ENCODE data around the gene TBC1D2B. TPM values are rescaled to one million over a fixed set of nuclear protein-coding genes. Genes with fewer than 3 reads are reported as not detected.
A peak's percentile ranks its signal among the peaks of the same experiment; 100 is the strongest.
"Not testable (repeated sequence)": the region's sequence is repeated elsewhere in the genome, so short reads cannot be mapped to it uniquely, and the experiment has no call there.

TBC1D2B gene
- polyA plus RNA-seq, 1 experiment = 39.8 TPM

DNA sequence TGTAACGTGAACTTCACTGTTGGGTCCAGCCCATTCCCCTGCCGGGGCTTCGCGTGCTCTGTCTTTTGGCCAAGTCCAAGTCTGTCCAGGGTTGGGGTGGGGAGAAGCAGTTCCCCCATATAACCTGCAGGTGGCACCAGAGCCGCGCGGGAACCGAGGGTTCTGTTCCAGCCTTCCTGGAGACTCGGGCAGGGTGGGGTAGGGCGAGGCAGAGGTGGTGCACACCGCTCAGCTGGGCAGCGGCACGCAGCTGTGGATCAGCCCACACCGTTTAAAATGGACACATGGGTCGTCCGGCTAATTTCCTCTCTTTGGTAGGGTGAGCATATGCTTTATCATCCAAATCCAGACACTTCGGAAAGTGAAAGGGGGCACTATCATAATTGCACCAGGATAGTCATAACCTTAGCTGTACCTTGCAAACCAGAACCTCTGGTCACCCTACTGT is 118.1 kb downstream of the TBC1D2B start:
- DNase-seq (ENCODE audit: low read depth) = no peak
- H3K36me3 ChIP-seq (ENCODE audit: control insufficient read depth, insufficient read depth, low read length) = no peaks in the 10 kb centered on the region
- ChIA-PET POLR2A (no interaction called here), CTCF (interaction anchor here (0.6 to 7.3 kb wide), 30 partner anchors 9 to 336 kb away, joined by 3 to 149 read pairs (median 5); partner anchors contain the start of gene SH2D7)
- peaks cover 7% of the 10 kb centered on the region for H3K27me3 ChIP-seq (ENCODE audit: control insufficient read depth, insufficient read depth, low read length)
- TF ChIP-seq, protein P1, sequence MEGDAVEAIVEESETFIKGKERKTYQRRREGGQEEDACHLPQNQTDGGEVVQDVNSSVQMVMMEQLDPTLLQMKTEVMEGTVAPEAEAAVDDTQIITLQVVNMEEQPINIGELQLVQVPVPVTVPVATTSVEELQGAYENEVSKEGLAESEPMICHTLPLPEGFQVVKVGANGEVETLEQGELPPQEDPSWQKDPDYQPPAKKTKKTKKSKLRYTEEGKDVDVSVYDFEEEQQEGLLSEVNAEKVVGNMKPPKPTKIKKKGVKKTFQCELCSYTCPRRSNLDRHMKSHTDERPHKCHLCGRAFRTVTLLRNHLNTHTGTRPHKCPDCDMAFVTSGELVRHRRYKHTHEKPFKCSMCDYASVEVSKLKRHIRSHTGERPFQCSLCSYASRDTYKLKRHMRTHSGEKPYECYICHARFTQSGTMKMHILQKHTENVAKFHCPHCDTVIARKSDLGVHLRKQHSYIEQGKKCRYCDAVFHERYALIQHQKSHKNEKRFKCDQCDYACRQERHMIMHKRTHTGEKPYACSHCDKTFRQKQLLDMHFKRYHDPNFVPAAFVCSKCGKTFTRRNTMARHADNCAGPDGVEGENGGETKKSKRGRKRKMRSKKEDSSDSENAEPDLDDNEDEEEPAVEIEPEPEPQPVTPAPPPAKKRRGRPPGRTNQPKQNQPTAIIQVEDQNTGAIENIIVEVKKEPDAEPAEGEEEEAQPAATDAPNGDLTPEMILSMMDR (IDR thresholded peaks at IDR 0.05; ENCODE audit: insufficient read depth, low read depth, low read length) = peak; percentile 94
- H3K4me3 ChIP-seq (ENCODE audit: low read depth, low read length) = 0 out of 2 replicates have a peak overlapping the region, but pooled peaks have one; percentile 2

DNA sequence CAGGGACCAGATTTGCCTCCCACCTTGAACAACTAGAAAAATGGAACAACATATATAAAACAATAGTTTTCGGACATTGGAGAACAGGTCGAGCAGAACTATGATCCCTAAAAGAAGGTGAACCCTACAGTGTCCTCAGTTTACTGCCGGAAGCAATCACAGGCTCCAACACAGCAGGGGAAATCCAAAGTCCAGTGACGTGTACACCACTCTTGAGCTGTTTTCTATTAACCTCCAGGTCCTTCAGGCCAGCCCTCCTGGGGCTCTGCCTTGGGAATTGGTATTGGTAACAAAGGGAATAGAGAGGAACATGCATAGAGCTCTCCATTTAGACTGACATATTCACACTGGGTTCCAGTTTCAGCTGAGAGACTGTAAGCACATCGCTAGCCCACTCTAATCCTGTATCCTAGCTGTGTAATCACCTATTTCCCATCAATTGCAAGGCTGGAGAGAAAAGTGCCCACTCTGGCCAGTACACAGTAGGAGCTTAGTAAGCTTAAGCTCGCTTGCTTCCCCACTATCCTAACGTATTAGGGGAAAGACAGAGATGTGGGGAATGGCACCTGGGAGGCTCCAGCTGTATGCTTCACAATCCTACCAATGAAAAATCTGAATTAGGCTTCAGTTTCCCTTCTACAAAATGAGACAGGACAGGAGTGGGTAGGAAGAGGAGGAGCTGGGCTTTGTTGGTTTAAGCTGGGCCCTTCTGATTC is 118.6 kb downstream of the TBC1D2B start:
- H3K4me3 ChIP-seq (ENCODE audit: low read depth, low read length); DNase-seq (ENCODE audit: low read depth); H3K36me3 ChIP-seq (ENCODE audit: control insufficient read depth, insufficient read depth, low read length); POLR2A ChIA-PET; H3K27me3 ChIP-seq (ENCODE audit: control insufficient read depth, insufficient read depth, low read length): not testable (repeated sequence)
- CTCF ChIA-PET = interaction anchor here (1.0 to 7.3 kb wide), 22 partner anchors 9 to 336 kb away, joined by 3 to 149 read pairs (median 6); partner anchors contain the start of gene SH2D7

DNA sequence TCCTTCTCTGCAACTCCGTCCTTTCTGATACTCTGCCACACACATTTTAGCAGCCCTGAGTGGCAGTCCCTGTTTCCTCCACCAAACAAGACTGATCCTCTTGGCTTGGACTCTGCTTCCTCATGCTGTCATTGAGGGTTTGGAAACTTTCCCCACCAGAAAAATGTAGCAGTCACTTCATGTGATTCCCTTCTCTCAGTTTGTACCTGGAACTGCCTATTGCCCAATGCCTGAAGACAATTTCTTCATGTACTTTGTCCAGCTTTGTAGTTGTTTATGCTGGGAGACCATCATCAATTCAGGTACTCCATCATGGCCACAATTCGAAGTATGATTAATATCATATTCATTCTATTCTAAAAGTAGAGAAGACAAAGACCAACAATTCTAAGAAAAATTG is 119.5 kb downstream of the TBC1D2B start:
- H3K36me3 ChIP-seq (ENCODE audit: control insufficient read depth, insufficient read depth, low read length); POLR2A ChIA-PET; DNase-seq (ENCODE audit: low read depth); H3K4me3 ChIP-seq (ENCODE audit: low read depth, low read length); H3K27me3 ChIP-seq (ENCODE audit: control insufficient read depth, insufficient read depth, low read length): not testable (repeated sequence)
- CTCF ChIA-PET = interaction anchor here (1.1 to 7.3 kb wide), 7 partner anchors 12 to 286 kb away, joined by 3 to 149 read pairs (median 10); no protein-coding TSS in a partner anchor

DNA sequence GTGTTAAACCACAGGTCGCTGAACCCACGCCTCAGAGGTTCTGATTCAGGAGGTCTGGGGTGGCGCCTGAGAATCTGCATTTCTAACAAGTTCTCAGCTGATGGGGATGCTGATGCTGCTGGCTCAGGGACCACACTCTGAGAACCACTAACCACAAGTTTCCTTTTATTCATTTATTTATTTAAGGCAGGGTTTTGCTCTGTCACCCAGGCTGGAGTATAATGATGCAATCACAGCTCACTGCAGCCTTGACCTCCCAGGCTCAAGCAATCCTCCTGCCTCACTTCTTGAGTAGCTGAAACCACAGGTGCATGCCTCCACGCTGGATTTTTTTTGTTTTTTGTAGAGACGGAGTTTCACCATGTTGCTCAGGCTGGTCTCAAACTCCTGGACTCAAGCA is 123.6 kb downstream of the TBC1D2B start:
- CTCF ChIA-PET = interaction anchor here (0.6 to 7.3 kb wide), 3 partner anchors 12 to 157 kb away, joined by 3 to 149 read pairs (median 3); no protein-coding TSS in a partner anchor
- H3K4me3 ChIP-seq (ENCODE audit: low read depth, low read length); POLR2A ChIA-PET; H3K27me3 ChIP-seq (ENCODE audit: control insufficient read depth, insufficient read depth, low read length); DNase-seq (ENCODE audit: low read depth); H3K36me3 ChIP-seq (ENCODE audit: control insufficient read depth, insufficient read depth, low read length): not testable (repeated sequence)

DNA sequence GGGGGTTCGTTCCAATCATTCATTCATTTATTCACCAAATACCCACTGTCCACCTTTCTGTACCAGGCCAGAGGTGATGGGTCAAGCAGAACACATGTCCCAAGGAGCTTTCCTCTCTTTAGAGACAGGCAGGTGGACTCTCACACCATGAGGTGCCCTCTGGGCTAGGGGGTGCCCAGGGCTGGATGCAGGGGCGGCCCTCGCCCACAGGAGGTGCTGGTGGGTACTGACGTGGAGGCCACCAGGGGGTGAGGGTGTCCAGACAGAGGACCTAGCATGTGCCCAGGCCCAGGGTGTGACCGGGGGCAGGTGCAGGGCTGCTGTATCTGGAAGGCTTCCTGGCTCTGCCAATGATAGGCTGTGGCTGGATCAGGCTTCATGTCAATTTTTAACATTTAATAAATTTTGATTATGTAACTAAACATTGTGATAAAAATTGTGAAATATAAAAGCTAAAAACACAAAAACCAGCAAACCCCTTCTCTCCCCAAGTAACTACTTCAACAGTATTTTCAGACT is 124.5 kb downstream of the TBC1D2B start:
- POLR2A ChIA-PET; H3K4me3 ChIP-seq (ENCODE audit: low read depth, low read length); CTCF ChIA-PET; H3K36me3 ChIP-seq (ENCODE audit: control insufficient read depth, insufficient read depth, low read length); H3K27me3 ChIP-seq (ENCODE audit: control insufficient read depth, insufficient read depth, low read length); DNase-seq (ENCODE audit: low read depth): not testable (repeated sequence)

DNA sequence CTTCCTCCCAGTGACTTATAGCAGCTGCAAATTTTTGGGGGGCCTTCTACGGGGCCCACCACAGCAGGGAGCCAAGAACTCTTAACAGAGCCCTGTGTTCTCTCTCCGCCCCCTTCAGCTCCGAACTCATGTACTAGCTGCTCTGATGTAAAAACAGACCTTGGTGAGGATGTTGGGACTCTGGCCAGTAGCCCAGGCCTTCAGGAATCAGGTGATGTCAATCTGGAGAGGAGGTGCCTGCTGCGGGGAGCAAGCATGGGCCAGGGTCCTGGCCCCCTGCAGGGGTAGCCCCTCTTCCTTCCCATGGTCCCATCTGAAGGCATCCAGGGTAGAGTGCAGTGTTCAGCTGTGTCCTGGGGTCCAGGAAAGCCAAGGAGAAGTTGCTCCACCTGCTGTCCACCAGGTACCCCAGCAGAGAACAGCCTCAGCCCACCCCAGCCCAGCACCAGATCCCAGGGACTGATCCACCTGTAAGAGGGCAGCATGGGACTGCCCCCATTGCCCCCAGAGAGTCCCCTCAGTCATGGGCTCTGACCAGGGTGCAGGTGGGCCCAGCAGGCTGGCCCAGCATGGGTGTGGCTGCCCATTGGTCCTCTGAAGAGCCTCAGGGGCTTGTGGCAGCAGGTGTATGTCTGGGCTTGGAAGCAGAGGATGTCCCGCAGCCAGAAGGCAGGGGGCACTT is 126.3 kb downstream of the TBC1D2B start:
- DNase-seq (ENCODE audit: low read depth); CTCF ChIA-PET; H3K27me3 ChIP-seq (ENCODE audit: control insufficient read depth, insufficient read depth, low read length); POLR2A ChIA-PET; H3K36me3 ChIP-seq (ENCODE audit: control insufficient read depth, insufficient read depth, low read length); H3K4me3 ChIP-seq (ENCODE audit: low read depth, low read length): not testable (repeated sequence)

DNA sequence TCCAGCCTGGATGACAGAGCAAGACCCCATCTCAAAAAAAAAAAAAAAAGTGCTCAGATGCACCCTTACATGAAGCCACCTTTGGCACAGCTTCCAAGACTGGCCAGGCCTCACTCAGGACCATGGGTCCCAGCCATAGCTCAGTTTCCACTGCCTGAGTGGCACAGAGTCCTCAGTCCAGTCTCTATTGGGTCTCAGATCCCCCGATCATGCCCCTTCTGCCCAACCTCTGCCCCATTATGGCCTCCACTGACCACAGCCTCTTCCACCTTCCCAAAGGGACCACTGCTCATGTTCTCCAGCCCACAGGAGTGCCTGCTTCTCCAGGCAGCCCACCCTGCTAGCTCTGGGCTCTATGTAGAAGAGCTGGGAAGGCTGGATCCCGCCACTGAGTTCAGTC is 127.0 kb downstream of the TBC1D2B start:
- DNase-seq (ENCODE audit: low read depth); POLR2A ChIA-PET; CTCF ChIA-PET; H3K27me3 ChIP-seq (ENCODE audit: control insufficient read depth, insufficient read depth, low read length); H3K4me3 ChIP-seq (ENCODE audit: low read depth, low read length); H3K36me3 ChIP-seq (ENCODE audit: control insufficient read depth, insufficient read depth, low read length): not testable (repeated sequence)

DNA sequence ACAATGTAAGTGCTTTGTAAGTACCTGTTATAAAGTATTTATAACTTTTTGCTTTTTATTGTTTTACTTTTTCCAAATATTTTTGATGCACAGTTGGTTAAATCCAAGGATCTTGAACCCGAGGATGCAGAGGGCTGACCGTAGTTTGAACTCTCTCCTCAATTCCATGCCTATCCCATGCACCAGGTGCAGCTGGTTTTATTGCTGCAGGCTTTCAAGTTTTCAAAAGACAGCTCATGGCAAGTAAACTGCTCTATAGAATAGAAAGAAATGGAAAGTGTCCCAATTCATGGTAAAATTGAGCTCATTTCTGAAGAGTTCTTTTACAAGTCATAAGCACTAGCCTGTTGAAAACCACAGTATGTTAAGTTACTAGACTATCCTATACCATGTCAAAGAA is 131.9 kb downstream of the TBC1D2B start:
- TF ChIP-seq, protein P1 (IDR thresholded peaks at IDR 0.05; ENCODE audit: insufficient read depth, low read depth, low read length) = no peak
- ChIA-PET CTCF (interaction anchor here (1.6 to 2.4 kb wide), 2 partner anchors 13 to 163 kb away, joined by 5 to 12 read pairs; no protein-coding TSS in a partner anchor), POLR2A (no interaction called here)
- DNase-seq (ENCODE audit: low read depth) = no peak
- Histone ChIP-seq H3K4me3 (ENCODE audit: low read depth, low read length) (no peak overlapping the region), H3K36me3 (ENCODE audit: control insufficient read depth, insufficient read depth, low read length) (no peaks in the 10 kb centered on the region), H3K27me3 (ENCODE audit: control insufficient read depth, insufficient read depth, low read length) (no peaks in the 10 kb centered on the region)
